SIG-M5 (cell line): ENCODE measurements around the gene FEM1A.
"Not testable (repeated sequence)": the region's sequence is repeated elsewhere in the genome, so short reads cannot be mapped to it uniquely, and the experiment has no call there.

Source experiments
- DNase-seq: peaks from one replicate; lab custom pipeline; 2025; lab: John Stamatoyannopoulos, UW

Gene FEM1A

DNA sequence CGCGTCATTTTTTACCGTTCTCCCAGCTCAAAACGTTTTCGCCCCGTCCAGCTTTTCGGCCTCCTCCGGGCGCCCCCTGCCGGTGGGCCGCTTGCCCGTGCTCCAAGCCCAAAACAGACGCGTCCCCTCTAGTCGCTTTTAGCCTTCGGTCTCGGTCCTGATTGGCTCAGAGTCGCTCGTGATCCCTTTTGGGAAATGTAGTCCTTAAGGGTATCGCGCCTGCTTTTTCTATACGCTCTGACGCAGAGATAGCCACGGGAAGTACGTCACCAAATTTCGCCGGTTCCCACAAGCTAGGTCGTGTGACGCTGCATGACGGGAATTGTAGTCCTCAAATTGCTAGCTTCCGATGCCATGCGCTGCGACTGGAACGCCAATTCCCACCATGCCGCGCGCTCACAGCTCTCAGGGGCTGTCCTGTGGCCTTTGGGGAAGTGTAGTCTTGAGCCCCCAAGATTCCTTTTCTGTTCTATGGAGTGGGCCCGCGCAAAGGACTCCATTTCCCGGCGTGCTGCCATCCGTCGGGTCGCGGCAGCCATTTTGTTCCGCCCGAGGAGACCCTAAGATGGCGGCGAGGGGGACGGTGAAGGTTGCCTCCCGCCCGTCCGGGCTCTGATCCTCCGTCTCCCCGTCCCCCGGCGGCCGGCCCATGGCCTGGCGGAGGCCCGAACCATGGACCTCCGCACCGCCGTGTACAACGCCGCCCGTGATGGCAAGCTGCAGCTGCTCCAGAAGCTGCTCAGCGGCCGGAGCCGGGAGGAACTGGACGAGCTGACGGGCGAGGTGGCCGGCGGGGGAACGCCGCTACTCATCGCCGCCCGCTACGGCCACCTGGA lies at the start of gene FEM1A:
Gene FEM1A, plus strand, starts transcription at position 552 of the 836 bp plus-strand sequence. Its CDS starts 121 bp downstream, at position 673.
- peak; percentile 98 for DNase-seq

DNA sequence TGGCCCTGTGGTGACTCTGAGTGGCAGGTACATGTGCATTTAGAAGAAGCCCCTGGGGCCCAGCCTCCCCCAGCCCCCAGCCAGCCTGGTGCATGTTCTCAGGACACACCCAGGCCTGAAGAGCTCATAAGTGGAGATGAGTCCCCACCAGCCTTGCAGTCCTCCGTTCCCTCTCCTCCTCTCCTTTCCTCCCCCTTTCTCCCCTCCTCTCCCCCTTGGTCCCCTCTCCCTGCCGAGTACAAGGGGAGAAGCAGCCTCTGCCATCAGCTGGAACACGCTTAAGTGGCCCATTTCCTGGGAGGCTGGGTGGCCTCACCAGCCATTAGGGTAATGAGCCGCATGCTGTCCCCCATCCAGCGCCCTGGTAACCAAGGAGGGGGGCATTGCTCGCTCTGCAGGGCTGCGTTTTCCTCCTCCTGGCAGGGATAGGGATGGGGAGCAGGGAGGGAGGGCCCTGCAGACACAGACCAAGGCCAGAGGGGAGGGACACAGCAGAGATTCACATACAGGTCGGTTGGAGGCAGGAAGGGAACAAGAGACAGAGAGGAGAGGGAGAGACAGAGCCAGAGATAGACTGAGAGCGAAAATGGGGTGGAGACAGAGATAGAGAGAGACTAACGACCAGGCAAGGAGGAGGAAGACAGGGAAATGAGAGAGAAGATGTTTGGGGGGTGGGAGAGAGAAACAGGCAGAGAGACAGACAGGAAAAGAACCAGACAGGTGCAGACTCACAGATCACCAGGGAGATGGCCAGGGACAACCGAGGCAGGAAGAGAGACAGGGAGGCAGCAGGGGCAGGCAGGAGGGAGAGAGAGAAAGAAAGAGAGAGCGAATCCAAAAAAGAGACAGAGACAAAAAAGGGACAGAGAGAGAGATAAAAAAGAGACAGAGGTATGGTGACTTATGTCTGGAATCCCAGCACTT lies 48.5 kb upstream of the FEM1A start:
- no peak for DNase-seq

DNA sequence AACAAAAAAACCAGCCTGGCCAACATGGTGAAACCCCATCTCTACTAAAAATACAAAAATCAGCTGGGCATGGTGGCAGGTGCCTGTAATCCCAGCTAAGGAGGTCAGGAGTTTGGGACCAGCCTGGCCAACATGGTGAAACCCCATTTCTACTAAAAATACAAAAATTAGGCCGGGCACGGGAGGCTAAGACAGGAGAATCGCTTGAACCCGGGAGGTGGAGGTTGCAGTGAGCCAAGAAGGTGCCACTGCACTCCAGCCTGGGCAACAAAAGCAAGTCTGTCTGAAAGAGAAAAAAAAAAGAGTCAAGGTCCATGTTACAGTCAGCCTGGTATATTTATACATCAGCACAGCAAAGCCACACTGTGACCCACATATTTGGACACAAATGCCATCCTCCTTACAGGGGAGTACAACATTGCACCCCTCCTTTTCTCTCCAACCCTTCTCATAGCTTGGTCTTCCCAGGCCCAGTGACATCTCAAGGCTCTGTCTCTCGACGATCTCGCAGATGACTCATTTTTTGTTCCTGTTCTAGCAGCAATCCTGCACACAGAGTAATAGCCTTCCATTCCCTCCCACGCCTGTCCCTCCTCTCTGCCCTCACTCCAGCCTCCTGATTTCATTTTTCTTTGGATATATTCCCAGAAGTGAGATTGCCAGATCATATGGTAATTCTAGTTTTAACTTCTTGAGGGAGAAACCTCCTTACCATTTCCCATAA lies 46.9 kb upstream of the FEM1A start:
- no peak for DNase-seq

- DNase-seq, result not testable (repeated sequence)
These were observed 46.4 kb upstream of the FEM1A start for GRCh38 chr19:4745175-4745574.

DNA sequence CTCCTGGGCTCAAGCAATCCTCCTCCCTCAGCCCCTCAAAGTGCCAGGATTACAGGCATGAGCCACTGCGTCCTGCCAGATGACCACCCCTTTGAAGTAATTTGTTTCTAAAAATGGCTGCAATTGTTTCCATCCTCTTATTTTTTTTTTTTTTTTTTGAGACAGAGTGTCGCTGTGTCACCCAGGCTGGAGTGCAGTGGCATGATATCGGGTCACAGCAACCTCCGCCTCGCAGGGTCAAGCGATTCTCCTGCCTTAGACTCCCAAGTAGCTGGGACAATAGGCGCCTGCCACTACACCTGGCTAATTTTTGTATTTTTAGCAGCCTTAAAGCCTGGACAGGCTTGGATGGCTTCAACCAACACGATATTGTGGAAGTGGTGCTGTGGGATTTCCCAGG lies 45.5 kb upstream of the FEM1A start:
- no peak for DNase-seq

DNA sequence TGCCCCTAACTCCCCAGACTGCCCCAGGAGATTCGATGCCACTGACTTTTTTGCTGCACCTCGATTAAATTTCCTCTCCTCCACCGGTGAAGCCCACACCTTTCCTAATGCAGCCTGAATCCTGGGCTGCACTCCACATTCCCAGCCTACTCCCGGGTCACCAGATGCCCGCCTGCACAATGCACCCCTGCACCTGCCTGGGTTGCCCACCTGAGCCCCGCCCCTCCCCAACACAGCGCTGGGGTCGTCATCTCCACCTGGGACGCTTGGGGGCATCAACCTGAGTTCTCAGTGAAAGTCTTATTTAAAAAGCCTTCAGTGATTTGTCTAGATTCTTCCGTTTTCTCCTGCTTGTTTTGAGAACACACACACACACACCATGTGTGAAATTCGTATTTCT lies 43.3 kb upstream of the FEM1A start:
- DNase-seq, result no peak

- no peak for DNase-seq
These were observed 42.9 kb upstream of the FEM1A start for GRCh38 chr19:4748589-4748988.

DNA sequence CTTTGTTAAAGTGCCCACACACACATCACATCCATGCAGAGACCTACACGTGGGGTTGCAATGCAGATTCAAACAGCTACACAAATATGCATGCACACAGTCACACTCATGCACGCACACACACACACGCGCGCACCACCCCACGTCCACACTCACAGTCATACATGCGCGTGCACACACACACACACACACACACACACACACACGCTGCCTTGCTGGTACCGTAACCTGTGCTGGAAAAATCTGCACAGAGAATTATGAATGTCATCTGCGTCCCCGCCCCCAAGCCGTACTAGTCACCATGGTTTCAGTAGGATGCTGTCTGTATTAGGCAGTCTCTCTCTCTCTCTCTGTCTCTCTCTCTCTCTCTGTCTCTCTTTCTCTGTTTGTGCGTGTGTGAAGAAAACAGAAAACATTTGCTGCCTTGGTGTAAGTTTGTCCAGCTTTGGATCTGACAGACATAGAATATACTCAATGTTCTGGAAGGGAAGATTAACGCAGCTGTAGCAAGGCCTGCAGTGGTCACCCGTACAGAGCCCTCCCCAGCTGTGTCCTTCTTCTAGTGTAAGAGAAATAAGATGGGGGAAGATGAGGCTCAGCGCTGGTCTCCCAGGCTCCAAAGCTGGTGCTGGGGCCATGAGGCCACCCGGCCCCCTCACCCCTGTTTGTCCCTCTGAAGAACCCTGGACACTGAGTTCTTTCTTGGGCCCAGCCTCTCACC lies 41.5 kb upstream of the FEM1A start:
- no peak for DNase-seq

DNA sequence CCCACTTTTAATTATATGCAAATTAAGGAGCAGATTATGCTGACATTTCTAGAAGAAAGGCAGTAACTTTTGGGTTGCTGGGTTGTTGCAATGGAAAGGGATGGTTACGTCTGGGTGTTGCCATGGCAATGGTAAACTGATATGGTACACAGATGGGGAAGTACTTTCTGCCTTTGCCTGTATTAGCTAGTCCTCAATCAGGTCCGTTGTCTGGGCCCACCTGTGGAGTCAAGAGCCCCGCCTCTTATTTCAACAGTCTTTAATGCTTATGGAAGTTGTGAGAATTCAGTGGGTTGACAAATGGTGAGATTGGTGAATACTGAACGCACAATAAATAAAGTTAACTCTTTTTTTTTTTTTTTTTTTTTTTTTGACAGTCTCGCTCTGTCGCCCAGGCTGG lies 37.3 kb upstream of the FEM1A start:
- no peak for DNase-seq

DNA sequence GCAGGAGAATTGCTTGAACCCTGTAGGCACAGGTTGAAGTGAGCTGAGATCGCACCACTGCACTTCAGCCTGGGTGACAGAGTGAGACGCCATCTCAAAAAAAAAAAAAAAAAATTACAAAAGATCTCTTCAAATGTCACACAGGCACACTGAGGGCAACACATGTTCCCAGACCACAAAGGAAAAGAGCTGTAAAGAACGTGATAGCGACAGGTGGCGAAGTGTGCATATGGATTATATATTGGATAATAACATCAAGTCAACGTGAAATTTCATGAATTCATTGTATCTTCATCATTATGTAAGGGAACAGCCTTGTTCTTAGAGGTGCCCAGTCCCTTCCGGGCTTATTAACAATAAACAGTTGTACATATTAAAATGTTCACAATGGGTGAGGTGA lies 36.1 kb upstream of the FEM1A start:
- no peak for DNase-seq

DNA sequence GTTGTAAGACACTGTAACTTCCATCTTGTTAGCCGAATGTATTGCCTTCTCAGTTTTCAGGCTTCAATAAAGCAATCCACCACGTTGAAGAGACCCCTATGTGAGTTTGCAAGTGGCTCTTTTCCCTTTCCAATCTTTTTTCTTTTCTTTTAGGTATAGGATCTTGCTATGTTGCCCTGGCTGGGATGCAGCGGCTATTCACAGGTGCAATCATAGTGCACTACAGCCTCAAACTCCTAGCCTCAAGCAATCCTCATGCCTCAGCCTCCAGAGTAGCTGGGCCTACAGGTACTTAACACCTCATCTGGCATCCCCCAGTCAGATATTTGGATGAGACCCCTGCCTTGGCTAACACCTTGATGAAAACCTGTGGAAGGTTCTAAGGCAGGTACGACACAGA lies 33.5 kb upstream of the FEM1A start:
- DNase-seq, result no peak

DNA sequence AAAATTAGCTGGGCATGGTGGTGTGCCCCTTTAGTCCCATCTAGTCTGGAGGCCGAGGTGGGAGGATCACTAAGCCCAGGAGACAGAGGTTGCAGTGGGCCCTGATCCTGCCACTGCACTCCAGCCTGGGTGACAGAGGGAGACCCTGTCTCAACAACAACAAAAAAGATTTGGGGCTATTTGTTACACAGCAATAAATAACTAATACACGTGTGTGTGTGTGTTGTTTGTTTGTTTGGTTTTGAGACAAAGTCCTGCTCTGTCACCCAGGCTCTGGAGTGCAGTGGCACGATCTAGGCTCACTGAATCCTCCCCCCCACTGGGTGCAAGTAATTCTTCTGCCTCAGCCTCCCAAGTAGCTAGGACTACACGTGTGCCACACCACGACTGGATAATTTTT lies 32.9 kb upstream of the FEM1A start:
- no peak for DNase-seq

- no peak for DNase-seq
These were observed 31.9 kb upstream of the FEM1A start for GRCh38 chr19:4759388-4760284.

DNA sequence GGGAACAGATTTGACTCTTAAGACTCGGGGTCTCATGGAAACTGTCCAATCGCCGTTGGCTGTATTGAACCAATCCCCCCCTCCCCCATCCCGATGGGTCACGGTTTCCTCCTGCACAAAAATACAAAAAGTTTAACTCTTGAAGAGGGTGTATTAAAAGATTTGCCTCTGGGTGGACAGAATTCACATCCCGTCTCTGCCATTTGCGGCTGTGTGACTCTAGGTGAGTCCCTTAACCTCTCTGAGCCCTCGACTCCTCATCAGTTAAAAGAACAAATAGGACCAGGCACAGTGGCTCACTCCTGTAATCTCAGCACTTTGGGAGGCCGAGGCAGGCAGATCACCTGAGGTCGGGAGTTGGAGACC lies 31.3 kb upstream of the FEM1A start:
- DNase-seq, result no peak

DNA sequence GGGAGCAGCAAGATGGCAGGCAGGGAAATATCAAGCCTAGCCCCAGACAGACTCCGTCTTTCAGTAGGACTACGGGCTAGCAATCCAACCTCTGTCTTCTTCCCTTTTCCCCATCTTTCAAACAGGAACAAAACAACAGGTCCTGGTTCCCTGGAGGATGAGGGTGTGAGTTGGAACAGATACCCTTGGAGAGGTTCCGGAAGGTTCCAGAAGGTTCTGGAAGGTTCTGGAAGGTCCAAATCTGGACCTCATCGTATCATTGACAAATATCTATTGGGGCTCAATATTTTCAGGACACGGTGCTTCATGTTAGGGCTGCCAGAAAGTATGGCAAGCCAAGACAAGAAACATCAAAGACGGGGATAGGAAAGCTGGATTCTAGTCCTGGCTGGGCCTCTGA lies 28.5 kb upstream of the FEM1A start:
- DNase-seq, result no peak

- DNase-seq, result no peak
These were observed 27.2 kb upstream of the FEM1A start for GRCh38 chr19:4764393-4764660.

GRCh38 chr19:4768934-4769777 lies 22.4 kb upstream of the FEM1A start:
- DNase-seq, result no peak

- no peak for DNase-seq
These were observed 19.0 kb upstream of the FEM1A start for GRCh38 chr19:4772566-4772965.

DNA sequence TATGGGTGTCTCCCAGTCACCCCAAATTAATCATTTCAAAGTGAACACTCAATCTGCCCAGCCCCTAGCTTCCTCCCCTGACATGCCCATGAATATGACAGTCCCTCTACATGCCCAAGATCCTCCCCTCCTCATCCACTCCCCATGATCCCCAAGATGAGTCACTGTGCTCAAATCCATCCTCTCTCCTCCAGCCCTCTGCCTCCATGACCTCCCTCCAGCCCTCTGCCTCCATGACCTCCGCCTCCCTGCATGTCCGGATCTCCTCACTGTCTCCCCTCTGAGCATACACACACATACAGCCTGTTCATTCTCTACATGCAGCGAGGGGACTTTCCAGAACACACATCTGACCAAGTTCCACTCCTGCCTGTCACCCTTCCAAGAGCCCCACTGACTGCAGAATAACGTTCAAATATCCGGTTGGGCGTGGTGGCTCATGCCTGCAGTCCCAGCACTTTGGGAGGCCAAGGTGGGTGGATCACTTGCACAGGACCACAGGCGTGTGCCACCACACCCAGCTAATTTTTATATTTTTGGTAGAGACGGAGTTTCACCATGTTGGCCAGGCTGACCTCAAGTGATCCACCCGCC lies 18.4 kb upstream of the FEM1A start:
- no peak for DNase-seq

DNA sequence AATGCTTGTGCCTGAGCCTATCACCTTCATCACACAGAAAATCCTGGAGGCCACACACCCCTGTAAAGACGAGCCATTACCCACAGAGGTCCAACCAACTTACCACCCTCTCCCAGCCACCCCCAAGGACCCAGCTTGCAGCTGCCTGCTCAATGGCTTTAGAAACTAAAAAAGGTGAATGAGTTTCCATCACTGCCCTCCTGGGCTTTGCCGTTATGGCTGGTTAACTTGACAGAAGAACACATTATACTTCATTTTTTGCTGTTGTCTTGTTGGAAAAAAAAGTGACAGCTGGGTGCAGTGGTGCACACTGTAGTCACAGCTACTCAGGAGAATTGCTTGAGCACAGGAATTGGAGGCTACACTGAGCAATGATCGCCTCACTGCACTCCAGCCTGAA lies 17.4 kb upstream of the FEM1A start:
- DNase-seq, result no peak
